Sciatic nerve (tissue), 2 donors: ENCODE measurements around the gene ADM2. TPM values are rescaled to one million over a fixed set of nuclear protein-coding genes. Genes with fewer than 3 reads are reported as not detected.
A peak's percentile ranks its signal among the peaks of the same experiment; 100 is the strongest.

Experiments
- ATAC-seq: fragments of 200-7000 bp; cut with Tn5 transposase; one replicate; pipeline ENCODE4 v1.9.1; 2020; ENCODE audit warnings: mild to moderate bottlenecking, moderate library complexity
- DNase-seq: peaks from one replicate; pipeline ENCODE4 v3.0.0-alpha.2; 2020; ENCODE audit warnings: low spot score
- intact Hi-C: fragments of 100-400 bp; cut with DNase I; formaldehyde crosslinking; loops from one replicate; pipeline ENCODE4 v1.14.2; 2022
- total RNA-seq: library from RNA; stranded (reverse); fragmentation: NEBNext Ultra II Directional; extraction: Animal tissue kit (Norgen Biotek cat#: 25700); gene quantifications from one replicate; pipeline ENCODE4 v1.2.1, GENCODE V29; 2021
- donor health status: DM: no; HTN: no; CAD: no.
- donor health status: DM: no; HTN: no; CAD: no.

The ADM2 gene
- total RNA-seq, 1 donor from 2014 or later: 0.09 TPM

GRCh38 chr22:50464451-50464850, 16.9 kb upstream of the ADM2 start:
- no peak for ATAC-seq
- DNase-seq: no peak
- intact Hi-C loops: no loop called here

- no peak for DNase-seq
- ATAC-seq: no peak
- intact Hi-C loops: no loop called here
Measured at GRCh38 chr22:50465066-50465930, 16.0 kb upstream of the ADM2 start.

GRCh38 chr22:50467341-50467740, 14.0 kb upstream of the ADM2 start:
- no peak for ATAC-seq
- intact Hi-C loops: no loop called here
- DNase-seq: no peak

GRCh38 chr22:50467773-50468440, 13.4 kb upstream of the ADM2 start:
- intact Hi-C loops: no loop called here
- ATAC-seq: no peak

GRCh38 chr22:50468626-50469025, 12.7 kb upstream of the ADM2 start:
- ATAC-seq: no peak
- intact Hi-C loops: no loop called here
- no peak for DNase-seq

More at GRCh38 chr22:50467773-50468440, 13.4 kb upstream of the ADM2 start:
- no peak for DNase-seq

- DNase-seq (no peak), ATAC-seq (peak; percentile 46)
- intact Hi-C loops: no loop called here
Measured at GRCh38 chr22:50469377-50470305, 11.7 kb upstream of the ADM2 start.

- intact Hi-C loops: no loop called here
- no peak for DNase-seq
- no peak for ATAC-seq
Measured at GRCh38 chr22:50470491-50470890, 10.9 kb upstream of the ADM2 start.

GRCh38 chr22:50471197-50471847, 10.0 kb upstream of the ADM2 start:
- no peak for ATAC-seq
- intact Hi-C loops: no loop called here
- no peak for DNase-seq

GRCh38 chr22:50471962-50472361, 9.4 kb upstream of the ADM2 start:
- DNase-seq: no peak
- intact Hi-C loops: no loop called here
- no peak for ATAC-seq

GRCh38 chr22:50473088-50473487, 8.3 kb upstream of the ADM2 start:
- DNase-seq: no peak
- intact Hi-C loops: no loop called here
- ATAC-seq: no peak

- no peak for ATAC-seq
- intact Hi-C loops: no loop called here
- DNase-seq: no peak
Measured at GRCh38 chr22:50473855-50474671, 7.3 kb upstream of the ADM2 start.

GRCh38 chr22:50474710-50475651, 6.4 kb upstream of the ADM2 start, which contains the start of gene SBF1:
SBF1 (minus strand) TSS chr22:50475035; CDS start chr22:50474840, 195 bp downstream.
- peak; percentile 98 for ATAC-seq
- peak; percentile 94 for DNase-seq
- intact Hi-C loops: no loop called here

GRCh38 chr22:50475652-50476002, 5.7 kb upstream of the ADM2 start:
- DNase-seq: no peak
- intact Hi-C loops: no loop called here
- ATAC-seq: peak; percentile 1

- intact Hi-C loops: no loop called here
- no peak for ATAC-seq
- no peak for DNase-seq
Measured at GRCh38 chr22:50476868-50477267, 4.5 kb upstream of the ADM2 start.

- intact Hi-C loops: no loop called here
- ATAC-seq (no peak), DNase-seq (no peak)
Measured at GRCh38 chr22:50477923-50478322, 3.4 kb upstream of the ADM2 start.

- intact Hi-C loops: no loop called here
- ATAC-seq: no peak
- DNase-seq: no peak
Measured at GRCh38 chr22:50479721-50480120, 1.6 kb upstream of the ADM2 start.

- ATAC-seq (no peak), DNase-seq (no peak)
- intact Hi-C loops: no loop called here
Measured at GRCh38 chr22:50481045-50481439, 301 bp upstream of the ADM2 start.
